IPS DF 4.7 (cell line): ENCODE measurements around the gene NPIPB6.

Experiments
- DNase-seq: peaks from one replicate; pipeline ENCODE4 v3.0.0-alpha.2; 2013; ENCODE audit warnings: low spot score; ENCODE audit errors: extremely low read depth

Gene NPIPB6

DNA sequence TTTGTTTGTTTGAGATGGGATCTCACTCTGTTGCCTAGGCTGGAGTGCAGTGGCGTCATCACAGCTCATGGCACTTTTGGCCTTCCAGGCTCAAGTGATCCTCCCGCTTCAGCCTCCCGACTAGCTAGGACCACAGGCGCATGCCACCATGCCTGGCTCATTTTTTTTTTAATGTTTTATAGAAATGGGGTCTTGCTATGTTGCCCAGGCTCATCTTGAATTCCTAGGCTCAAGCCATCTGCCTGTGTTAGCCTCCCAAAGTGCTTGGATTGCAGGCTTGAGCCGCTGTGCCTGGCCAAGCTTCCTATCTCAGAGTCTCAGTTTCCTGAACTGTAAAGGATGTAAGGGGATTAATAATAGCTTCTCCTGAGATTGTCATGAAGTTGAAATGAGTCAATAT, 63.0 kb downstream of the NPIPB6 start:
- no peak for DNase-seq

- DNase-seq: no peak
These were observed 64.8 kb downstream of the NPIPB6 start for GRCh38 chr16:28298511-28298878.

DNA sequence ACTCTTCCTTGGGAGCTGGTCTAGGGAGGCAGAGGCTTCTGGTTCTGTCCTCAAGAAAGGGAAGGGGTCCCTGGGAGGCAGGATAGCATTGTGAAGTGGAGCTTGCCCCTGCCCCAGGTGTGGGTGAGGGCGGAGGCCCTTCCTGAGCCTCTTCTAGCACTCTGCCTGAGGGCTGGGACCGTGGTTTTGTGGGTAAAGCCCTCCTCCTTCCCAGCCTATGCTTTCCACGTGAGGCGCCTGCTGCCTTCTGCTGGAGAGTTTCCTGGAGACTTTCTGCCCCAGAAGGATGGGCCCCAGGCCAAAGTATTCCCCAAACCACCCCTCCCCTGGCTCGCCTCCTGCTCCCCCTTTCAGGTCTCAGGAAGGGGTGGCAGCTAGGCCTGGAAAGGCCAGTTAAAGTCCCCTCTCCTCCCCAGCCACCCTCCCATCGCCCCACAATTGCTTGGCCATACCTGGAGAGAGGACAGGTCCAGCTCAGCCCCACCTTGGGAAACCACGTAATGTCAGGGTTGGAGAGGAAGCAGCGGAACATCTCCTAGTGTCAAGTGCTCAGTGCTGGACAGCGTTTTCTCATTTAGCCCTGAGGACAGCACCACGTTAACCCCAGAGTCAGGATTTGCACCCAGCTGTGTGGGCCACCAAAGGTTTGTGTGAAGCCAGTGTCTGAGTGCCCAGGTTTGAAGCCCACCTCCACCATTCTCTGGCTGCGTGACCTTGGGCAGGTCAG, 65.4 kb downstream of the NPIPB6 start:
- no peak for DNase-seq

DNA sequence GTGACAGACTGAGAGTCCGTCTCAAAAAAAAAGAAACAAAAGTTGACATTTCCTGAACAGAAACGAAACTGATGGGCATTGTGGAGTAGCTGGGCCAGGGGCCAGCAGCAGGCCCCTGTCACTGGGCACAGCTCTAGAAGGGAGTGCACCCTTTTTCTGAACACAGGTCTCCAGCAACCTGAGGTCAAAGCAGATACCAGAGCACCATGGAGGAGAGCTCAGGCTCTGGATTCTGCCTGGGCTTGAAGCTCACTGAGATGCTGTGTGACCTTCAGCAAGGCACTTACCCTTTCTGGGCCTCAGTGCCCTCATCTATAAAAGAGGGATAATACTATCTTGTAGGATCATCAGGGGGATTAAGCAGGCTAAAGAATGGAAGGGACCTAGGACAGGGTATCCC, 66.0 kb downstream of the NPIPB6 start:
- DNase-seq: no peak

DNA sequence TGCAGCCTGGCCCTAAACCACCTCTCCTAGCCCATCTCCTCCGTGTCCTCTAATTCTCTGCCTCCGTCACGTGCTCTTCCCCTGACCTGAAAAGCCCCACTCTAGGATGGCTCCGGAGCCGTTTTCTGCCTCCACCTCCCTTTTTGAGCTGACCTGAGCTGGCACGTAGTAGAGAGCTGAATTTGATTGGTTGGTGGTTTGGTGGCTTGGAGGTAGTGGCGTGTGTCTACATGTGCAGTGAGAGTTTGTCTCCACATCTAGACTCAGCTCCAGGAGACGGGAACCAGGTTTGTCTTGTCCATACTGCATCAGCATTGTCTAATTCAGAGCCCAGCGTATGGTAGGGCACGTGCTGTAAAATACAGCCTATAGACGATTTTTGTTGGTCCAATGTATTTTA, 68.0 kb downstream of the NPIPB6 start:
- DNase-seq: no peak

DNA sequence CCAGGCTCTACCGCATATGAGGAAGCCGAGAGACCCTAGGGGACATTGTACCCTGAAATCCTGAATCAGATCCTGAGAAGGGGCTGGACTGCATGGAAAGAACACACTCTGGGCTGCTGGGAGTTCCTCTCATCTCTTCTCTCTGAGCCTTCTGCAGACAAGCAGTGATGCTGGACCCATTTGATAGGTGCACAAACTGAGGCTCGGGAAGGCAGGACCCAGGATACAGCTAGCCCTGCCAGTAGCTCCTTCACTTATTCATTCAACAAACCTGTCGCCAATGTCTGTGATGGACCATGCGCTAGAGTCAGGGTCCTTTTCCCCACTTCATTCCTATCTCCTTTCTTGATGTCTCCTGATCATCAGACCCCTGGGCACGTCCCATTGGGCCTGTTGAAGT, 69.1 kb downstream of the NPIPB6 start:
- DNase-seq: no peak

GRCh38 chr16:28293601-28293960, 69.7 kb downstream of the NPIPB6 start:
- DNase-seq: no peak

DNA sequence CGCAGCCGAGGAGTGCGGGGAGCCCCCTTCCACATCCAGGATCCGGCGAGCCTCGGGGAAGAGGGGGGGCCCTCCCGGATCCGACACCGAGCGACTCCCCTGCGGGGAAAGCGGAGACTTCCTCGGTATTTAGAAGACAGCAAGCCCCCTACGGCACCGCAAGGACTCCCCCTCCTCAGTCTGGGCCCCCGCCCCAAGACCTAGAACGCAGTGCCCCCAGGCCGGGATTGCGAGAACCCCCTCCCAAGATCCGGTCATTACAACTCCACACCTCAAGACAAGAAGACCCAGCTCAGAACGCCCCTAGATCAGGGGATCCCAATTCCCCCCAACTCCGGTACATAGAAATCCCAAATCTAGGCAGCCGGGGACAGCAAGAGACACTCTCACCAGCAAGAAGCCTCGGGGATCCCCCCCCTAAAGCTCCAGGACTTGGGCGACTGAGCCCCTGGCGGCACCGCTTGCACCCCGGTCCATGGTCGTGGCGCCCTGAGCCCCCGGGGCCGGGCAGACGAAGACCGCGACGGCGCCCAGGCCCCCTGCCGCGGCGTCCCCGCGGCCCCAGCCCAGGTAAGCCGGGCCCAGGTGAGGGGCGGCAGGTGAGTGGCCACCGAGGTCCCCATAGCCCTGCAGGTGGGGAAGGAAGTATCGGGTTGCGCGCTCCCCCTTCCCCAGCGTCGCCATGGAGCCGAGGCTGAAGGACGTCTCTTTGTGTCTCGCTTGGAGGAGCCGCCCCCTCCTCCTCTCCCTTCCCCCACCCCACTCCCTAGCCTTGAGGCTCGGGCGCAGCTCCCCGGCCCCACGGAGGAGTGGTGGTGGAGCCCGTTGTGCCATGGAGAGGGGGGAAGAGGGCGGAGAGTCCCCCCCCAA, 70.3 kb downstream of the NPIPB6 start:
- no peak for DNase-seq
